ENCODE results near the gene TP53I13.

DNA sequence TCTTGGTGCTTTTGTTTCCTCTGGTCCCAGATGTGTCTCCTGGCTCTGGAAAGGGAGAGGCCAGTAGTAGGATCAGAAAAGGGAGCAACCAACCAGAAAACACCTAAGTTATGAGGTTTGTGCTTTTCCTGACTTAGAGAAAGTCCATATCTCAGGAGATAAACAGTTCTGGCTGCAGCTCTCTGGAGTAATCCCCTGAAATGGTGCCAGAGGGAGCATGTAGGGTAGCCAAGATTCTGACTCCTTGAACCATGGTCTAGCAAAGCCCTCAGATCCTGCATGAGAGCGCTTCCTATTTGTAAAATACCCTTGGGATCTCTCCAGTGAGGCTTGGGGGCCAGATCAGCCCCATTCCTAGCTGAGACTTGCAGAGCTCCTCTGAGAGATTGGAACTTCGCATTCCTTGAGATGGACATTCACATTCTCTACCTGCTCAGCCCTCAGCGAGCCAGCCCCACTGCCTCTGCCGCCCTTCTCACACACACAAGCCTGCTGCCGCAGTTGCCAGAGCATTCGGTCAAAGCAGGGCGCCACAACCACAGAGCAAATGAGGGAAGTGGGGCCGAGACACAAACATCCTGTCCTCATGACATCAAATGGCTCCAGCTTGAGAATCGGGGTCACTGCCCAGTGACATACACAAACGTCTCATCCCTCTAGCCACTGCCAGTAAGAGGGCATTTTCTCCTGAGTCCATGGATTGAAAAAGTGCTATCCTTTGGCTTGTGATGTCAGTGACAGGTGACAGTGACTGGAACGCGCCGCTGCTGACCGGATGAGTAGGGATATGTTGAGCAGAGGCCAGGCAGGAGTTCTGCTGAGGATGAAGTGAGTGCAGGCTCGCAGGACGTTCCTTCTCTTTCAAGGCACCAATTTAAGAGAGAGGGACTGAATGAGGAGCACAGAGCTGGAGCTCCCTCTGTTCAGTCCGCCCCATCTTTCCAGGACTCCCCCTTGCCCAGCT is 6.7 kb upstream of the TP53I13 start:
- no peak for TF ChIP-seq POLR2AphosphoS5 (IDR thresholded peaks at IDR 0.05; ENCODE audit: low read depth, low read length)
- TF ChIP-seq, protein P1, sequence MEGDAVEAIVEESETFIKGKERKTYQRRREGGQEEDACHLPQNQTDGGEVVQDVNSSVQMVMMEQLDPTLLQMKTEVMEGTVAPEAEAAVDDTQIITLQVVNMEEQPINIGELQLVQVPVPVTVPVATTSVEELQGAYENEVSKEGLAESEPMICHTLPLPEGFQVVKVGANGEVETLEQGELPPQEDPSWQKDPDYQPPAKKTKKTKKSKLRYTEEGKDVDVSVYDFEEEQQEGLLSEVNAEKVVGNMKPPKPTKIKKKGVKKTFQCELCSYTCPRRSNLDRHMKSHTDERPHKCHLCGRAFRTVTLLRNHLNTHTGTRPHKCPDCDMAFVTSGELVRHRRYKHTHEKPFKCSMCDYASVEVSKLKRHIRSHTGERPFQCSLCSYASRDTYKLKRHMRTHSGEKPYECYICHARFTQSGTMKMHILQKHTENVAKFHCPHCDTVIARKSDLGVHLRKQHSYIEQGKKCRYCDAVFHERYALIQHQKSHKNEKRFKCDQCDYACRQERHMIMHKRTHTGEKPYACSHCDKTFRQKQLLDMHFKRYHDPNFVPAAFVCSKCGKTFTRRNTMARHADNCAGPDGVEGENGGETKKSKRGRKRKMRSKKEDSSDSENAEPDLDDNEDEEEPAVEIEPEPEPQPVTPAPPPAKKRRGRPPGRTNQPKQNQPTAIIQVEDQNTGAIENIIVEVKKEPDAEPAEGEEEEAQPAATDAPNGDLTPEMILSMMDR (IDR thresholded peaks at IDR 0.05) = no peak

Data from Panc1 (cell line).